ENCODE results near the gene AMDHD1.

AMDHD1 gene

DNA sequence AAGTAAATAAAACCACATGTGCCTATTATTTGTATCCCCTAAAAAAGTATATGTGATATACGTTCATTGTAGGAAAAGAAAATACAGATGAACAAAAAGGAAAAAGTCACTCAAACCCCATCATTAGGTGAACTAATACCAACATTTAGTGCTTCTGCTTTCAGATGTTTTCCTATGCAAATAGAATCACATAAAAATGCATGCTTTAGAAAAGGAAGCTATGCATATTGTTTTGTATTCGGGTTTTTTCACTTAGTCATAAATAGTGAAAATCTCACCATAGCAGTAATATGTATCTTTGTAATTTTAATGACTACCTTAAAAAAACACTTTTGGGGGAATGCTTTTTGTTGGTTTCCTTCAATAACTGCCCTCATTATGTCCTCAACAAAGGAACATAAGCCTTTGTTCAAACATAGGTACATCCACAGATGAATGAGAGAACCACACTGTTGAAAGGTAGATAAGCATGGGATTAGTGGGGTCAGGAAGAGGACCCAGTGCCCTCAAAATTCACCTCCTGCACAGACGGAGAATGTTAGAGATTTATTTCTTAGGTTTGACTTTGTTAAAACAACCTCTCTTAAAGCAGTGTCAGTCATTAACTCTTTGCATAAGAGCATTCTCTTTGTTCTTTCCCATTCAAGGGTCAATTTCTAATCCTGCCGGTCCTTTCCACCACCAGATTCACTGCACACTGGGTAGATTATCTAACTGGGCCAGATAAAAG lies 6.5 kb downstream of the AMDHD1 start:
- Histone ChIP-seq H2AFZ (ENCODE audit: low read depth, low read length) (no peak overlapping the region), H2BK12ac (ENCODE audit: low read length in 2 of 2) (no peak overlapping the region), H4K91ac (ENCODE audit: low read length) (no peak overlapping the region), H3K18ac (ENCODE audit: low read depth in 1 of 2, low read length in 2 of 2) (no peak overlapping the region), H3K4me1 (ENCODE audit: control insufficient read depth, insufficient read depth, low read depth, low read length) (no peaks in the 10 kb centered on the region), H4K8ac (ENCODE audit: low read length) (no peak overlapping the region), H3K27me3 (ENCODE audit: control insufficient read depth in 1 of 2, insufficient read depth in 1 of 2, low read length in 2 of 2) (peaks cover 13 to 43% of the 10 kb centered on the region in 2 experiments), H3K23ac (ENCODE audit: low read length in 2 of 2) (no peak overlapping the region), H3K14ac (ENCODE audit: low read length in 2 of 2) (no peak overlapping the region), H3K36me3 (ENCODE audit: control insufficient read depth in 1 of 2, insufficient read depth in 2 of 2, low read depth in 1 of 2, low read length in 2 of 2) (no peaks in the 10 kb centered on the region), H3K9me3 (ENCODE audit: control insufficient read depth, low read length) (no peaks in the 10 kb centered on the region), H3K27ac (ENCODE audit: low read length, poor library complexity, severe bottlenecking) (no peak overlapping the region), H3K9ac (ENCODE audit: low read length) (no peak overlapping the region), H2BK120ac (ENCODE audit: low read depth, low read length) (no peak overlapping the region), H2BK5ac (ENCODE audit: low read depth, low read length, poor library complexity, severe bottlenecking) (no peak overlapping the region), H3K4ac (ENCODE audit: low read depth in 1 of 2, low read length in 2 of 2) (no peak overlapping the region), H3K4me2 (ENCODE audit: low read length, poor library complexity, severe bottlenecking) (no peak overlapping the region), H3K79me1 (replicated peaks; ENCODE audit: low read length, poor library complexity, severe bottlenecking) (no peaks in the 10 kb centered on the region), H3K4me3 (ENCODE audit: insufficient read depth in 1 of 2, low read depth in 1 of 2, low read length in 2 of 2) (no peak overlapping the region), H2AK5ac (ENCODE audit: low read length, severe bottlenecking) (no peak overlapping the region), H2BK15ac (ENCODE audit: low read depth, poor library complexity, severe bottlenecking) (no peak overlapping the region)
- DNase-seq: no peak
- no CpG with 5 or more reads among the region's 4 CpGs for WGBS

DNA sequence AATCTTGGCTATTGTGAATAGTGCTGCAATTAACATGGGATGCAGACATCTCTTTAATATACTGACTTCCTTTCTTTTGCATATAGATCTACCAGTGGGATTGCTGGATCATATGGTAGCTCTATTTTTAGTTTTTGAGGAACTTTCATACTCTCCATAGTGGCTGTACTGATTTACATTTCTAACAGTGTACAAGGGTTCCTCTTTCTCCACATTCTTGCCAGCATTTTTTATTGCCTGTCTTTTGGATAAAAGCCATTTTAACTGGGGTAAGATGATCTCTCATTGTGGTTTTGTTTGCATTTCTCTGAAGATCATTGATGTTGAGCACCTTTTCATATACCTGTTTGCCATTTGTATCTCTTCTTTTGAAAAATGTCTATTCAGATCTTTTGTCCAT lies 8.4 kb downstream of the AMDHD1 start:
- Histone ChIP-seq H2BK5ac (ENCODE audit: low read depth, low read length, poor library complexity, severe bottlenecking) (no peak overlapping the region), H3K9ac (ENCODE audit: low read length) (no peak overlapping the region), H3K36me3 (ENCODE audit: control insufficient read depth in 1 of 2, insufficient read depth in 2 of 2, low read depth in 1 of 2, low read length in 2 of 2) (no peaks in the 10 kb centered on the region), H3K27me3 (ENCODE audit: control insufficient read depth in 1 of 2, insufficient read depth in 1 of 2, low read length in 2 of 2) (peaks cover 16 to 38% of the 10 kb centered on the region in 2 experiments), H3K23ac (ENCODE audit: low read length in 2 of 2) (no peak overlapping the region), H3K4me3 (ENCODE audit: insufficient read depth in 1 of 2, low read depth in 1 of 2, low read length in 2 of 2) (no peak overlapping the region), H3K27ac (ENCODE audit: low read length, poor library complexity, severe bottlenecking) (no peak overlapping the region), H2AFZ (ENCODE audit: low read depth, low read length) (no peak overlapping the region), H3K14ac (ENCODE audit: low read length in 2 of 2) (no peak overlapping the region), H4K91ac (ENCODE audit: low read length) (no peak overlapping the region), H4K8ac (ENCODE audit: low read length) (no peak overlapping the region), H2BK12ac (ENCODE audit: low read length in 2 of 2) (no peak overlapping the region), H3K4me2 (ENCODE audit: low read length, poor library complexity, severe bottlenecking) (no peak overlapping the region), H3K4ac (ENCODE audit: low read depth in 1 of 2, low read length in 2 of 2) (no peak overlapping the region), H2BK120ac (ENCODE audit: low read depth, low read length) (no peak overlapping the region), H3K9me3 (ENCODE audit: control insufficient read depth, low read length) (no peaks in the 10 kb centered on the region), H3K79me1 (replicated peaks; ENCODE audit: low read length, poor library complexity, severe bottlenecking) (no peaks in the 10 kb centered on the region), H2BK15ac (ENCODE audit: low read depth, poor library complexity, severe bottlenecking) (no peak overlapping the region), H3K18ac (ENCODE audit: low read depth in 1 of 2, low read length in 2 of 2) (no peak overlapping the region), H2AK5ac (ENCODE audit: low read length, severe bottlenecking) (no peak overlapping the region), H3K4me1 (ENCODE audit: control insufficient read depth, insufficient read depth, low read depth, low read length) (no peaks in the 10 kb centered on the region)
- no peak for DNase-seq

DNA sequence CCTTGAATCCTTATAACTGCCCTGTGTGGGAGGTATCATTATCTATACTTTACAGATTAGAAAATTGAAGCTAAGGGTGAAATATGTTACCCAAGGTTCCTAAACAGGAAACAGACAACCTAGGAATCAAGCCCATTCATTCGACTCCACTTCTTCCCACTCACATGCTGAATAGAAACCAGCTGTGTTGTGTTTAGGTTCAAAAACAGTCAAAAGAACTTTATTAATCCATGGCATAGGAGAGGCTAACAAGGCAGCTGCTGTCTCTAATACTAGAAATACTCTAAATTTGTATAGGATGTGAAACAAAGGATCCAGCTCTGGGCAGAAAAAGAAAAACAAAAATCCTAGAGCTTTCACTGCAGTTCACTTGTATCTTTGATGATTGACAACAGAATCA lies 9.9 kb downstream of the AMDHD1 start:
- no CpG with 5 or more reads among the region's 1 CpG for WGBS
- no peak overlapping the region for H3K18ac ChIP-seq (ENCODE audit: low read depth in 1 of 2, low read length in 2 of 2)

DNA sequence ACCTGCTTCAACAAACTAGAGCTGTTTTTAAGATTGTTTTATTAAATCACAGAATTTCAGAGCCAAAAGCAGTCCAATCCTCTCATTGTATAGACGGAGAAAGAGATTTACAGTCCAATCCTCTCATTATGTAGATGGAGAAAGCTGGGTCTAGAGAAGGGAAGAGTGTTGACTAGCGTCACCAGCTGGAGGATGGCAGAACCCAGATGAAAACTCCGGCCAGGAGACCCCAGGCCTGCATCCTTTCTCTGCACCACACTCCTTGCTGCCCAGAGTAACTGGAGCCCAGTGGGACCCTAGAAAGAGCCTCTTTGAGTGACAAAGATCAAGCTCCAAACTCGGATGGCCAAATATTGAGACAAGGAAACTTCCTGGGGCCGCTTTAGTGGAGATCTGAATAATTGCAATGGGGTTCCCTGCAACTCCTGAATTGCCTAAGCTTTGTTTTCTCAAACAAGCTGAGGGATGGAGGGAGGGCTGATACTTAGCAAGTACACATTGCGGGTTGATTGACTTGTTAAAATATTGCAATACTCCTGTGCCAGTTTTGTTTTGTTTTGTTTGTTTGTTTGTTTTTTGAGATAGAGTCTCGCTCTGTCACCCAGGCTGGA lies 12.5 kb downstream of the AMDHD1 start:
- Histone ChIP-seq H2BK12ac (ENCODE audit: low read length in 2 of 2) (no peak overlapping the region), H3K14ac (ENCODE audit: low read length in 2 of 2) (no peak overlapping the region), H2BK15ac (ENCODE audit: low read depth, poor library complexity, severe bottlenecking) (no peak overlapping the region), H2AK5ac (ENCODE audit: low read length, severe bottlenecking) (no peak overlapping the region), H3K27ac (ENCODE audit: low read length, poor library complexity, severe bottlenecking) (no peak overlapping the region), H3K79me1 (replicated peaks; ENCODE audit: low read length, poor library complexity, severe bottlenecking) (no peaks in the 10 kb centered on the region), H3K9me3 (ENCODE audit: control insufficient read depth, low read length) (no peaks in the 10 kb centered on the region), H3K9ac (ENCODE audit: low read length) (no peak overlapping the region), H2AFZ (ENCODE audit: low read depth, low read length) (no peak overlapping the region), H3K4me3 (ENCODE audit: insufficient read depth in 1 of 2, low read depth in 1 of 2, low read length in 2 of 2) (no peak overlapping the region), H3K23ac (ENCODE audit: low read length in 2 of 2) (no peak overlapping the region), H3K4ac (ENCODE audit: low read depth in 1 of 2, low read length in 2 of 2) (no peak overlapping the region), H3K27me3 (ENCODE audit: control insufficient read depth in 1 of 2, insufficient read depth in 1 of 2, low read length in 2 of 2) (peaks cover 7 to 31% of the 10 kb centered on the region in 2 experiments), H2BK120ac (ENCODE audit: low read depth, low read length) (no peak overlapping the region), H3K4me2 (ENCODE audit: low read length, poor library complexity, severe bottlenecking) (no peak overlapping the region), H4K91ac (ENCODE audit: low read length) (no peak overlapping the region), H3K36me3 (ENCODE audit: control insufficient read depth in 1 of 2, insufficient read depth in 2 of 2, low read depth in 1 of 2, low read length in 2 of 2) (no peaks in the 10 kb centered on the region), H3K4me1 (ENCODE audit: control insufficient read depth, insufficient read depth, low read depth, low read length) (no peaks in the 10 kb centered on the region), H4K8ac (ENCODE audit: low read length) (no peak overlapping the region), H2BK5ac (ENCODE audit: low read depth, low read length, poor library complexity, severe bottlenecking) (no peak overlapping the region), H3K18ac (ENCODE audit: low read depth in 1 of 2, low read length in 2 of 2) (peak overlapping the region in 1 of 2 experiments; percentile 20)
- DNase-seq: no peak
- WGBS: 80% methylated on average over 6 of the region's 7 CpGs

More for the DNA sequence above, 9.9 kb downstream of the AMDHD1 start:
- H3K9ac ChIP-seq (ENCODE audit: low read length): no peak overlapping the region
- no peak overlapping the region for H3K4me3 ChIP-seq (ENCODE audit: insufficient read depth in 1 of 2, low read depth in 1 of 2, low read length in 2 of 2)
- H3K79me1 ChIP-seq (replicated peaks; ENCODE audit: low read length, poor library complexity, severe bottlenecking): no peaks in the 10 kb centered on the region
- no peak overlapping the region for H3K4me2 ChIP-seq (ENCODE audit: low read length, poor library complexity, severe bottlenecking)
- H3K23ac ChIP-seq (ENCODE audit: low read length in 2 of 2): no peak overlapping the region
- H3K4ac ChIP-seq (ENCODE audit: low read depth in 1 of 2, low read length in 2 of 2): no peak overlapping the region
- H4K91ac ChIP-seq (ENCODE audit: low read length): no peak overlapping the region
- H2BK12ac ChIP-seq (ENCODE audit: low read length in 2 of 2): no peak overlapping the region
- H2AK5ac ChIP-seq (ENCODE audit: low read length, severe bottlenecking): no peak overlapping the region
- no peak overlapping the region for H2AFZ ChIP-seq (ENCODE audit: low read depth, low read length)
- H2BK15ac ChIP-seq (ENCODE audit: low read depth, poor library complexity, severe bottlenecking): no peak overlapping the region
- no peak overlapping the region for H2BK120ac ChIP-seq (ENCODE audit: low read depth, low read length)
- peaks cover 16 to 44% of the 10 kb centered on the region in 2 experiments for H3K27me3 ChIP-seq (ENCODE audit: control insufficient read depth in 1 of 2, insufficient read depth in 1 of 2, low read length in 2 of 2)
- H4K8ac ChIP-seq (ENCODE audit: low read length): no peak overlapping the region
- no peaks in the 10 kb centered on the region for H3K9me3 ChIP-seq (ENCODE audit: control insufficient read depth, low read length)
- no peak for DNase-seq
- no peaks in the 10 kb centered on the region for H3K36me3 ChIP-seq (ENCODE audit: control insufficient read depth in 1 of 2, insufficient read depth in 2 of 2, low read depth in 1 of 2, low read length in 2 of 2)
- no peak overlapping the region for H2BK5ac ChIP-seq (ENCODE audit: low read depth, low read length, poor library complexity, severe bottlenecking)
- H3K27ac ChIP-seq (ENCODE audit: low read length, poor library complexity, severe bottlenecking): no peak overlapping the region
- H3K14ac ChIP-seq (ENCODE audit: low read length in 2 of 2): no peak overlapping the region
- no peaks in the 10 kb centered on the region for H3K4me1 ChIP-seq (ENCODE audit: control insufficient read depth, insufficient read depth, low read depth, low read length)

All from mesenchymal stem cell (in vitro differentiated cells and primary cell).